Neural crest cell (in vitro differentiated cells): ENCODE data around the gene LPP. TPM values are rescaled to one million over a fixed set of nuclear protein-coding genes. Genes with fewer than 3 reads are reported as not detected.

Experiments
- DNase-seq: peaks from one replicate; pipeline ENCODE4 v3.0.0; 2021; ENCODE audit warnings: low read depth, mixed read lengths, low spot score
- H3K27ac Mint-ChIP-seq: one replicate; pipeline ENCODE4 v1.8.0; 2021; ENCODE audit warnings: mild to moderate bottlenecking, mixed read lengths; ENCODE audit not compliant: unreplicated experiment
- H3K27me3 Mint-ChIP-seq: 2 replicates; pipeline ENCODE4 v1.8.0; 2021; ENCODE audit warnings: low read depth, mild to moderate bottlenecking, mixed read lengths
- H3K36me3 Mint-ChIP-seq: 2 replicates; pipeline ENCODE4 v1.8.0; 2021; ENCODE audit warnings: low read depth, mild to moderate bottlenecking, mixed read lengths
- H3K4me1 Mint-ChIP-seq: 2 replicates; pipeline ENCODE4 v1.8.0; 2021; ENCODE audit warnings: mixed read lengths
- H3K4me3 Mint-ChIP-seq: one replicate; pipeline ENCODE4 v1.8.0; 2021; ENCODE audit warnings: mild to moderate bottlenecking, mixed read lengths
- H3K9me3 Mint-ChIP-seq: 2 replicates; pipeline ENCODE4 v1.8.0; 2021; ENCODE audit warnings: mixed read lengths
- long read RNA-seq: library from polyadenylated mRNA; unstranded; transcript quantifications from one replicate; pipeline ENCODE4 v2.0.0, GENCODE V29; 2020
- total RNA-seq: library from RNA; stranded (reverse); gene quantifications from 2 replicates; pipeline ENCODE4 v1.2.1, GENCODE V29; 2021
- TF ChIP-seq, protein P1 (sequence below): fragments of 200-600 bp; sonication (generic); conservative IDR thresholded peaks from 2 replicates; pipeline ENCODE4 v1.5.0; 2021; ENCODE audit warnings: antibody characterized with exemption, mild to moderate bottlenecking

LPP gene, protein sequence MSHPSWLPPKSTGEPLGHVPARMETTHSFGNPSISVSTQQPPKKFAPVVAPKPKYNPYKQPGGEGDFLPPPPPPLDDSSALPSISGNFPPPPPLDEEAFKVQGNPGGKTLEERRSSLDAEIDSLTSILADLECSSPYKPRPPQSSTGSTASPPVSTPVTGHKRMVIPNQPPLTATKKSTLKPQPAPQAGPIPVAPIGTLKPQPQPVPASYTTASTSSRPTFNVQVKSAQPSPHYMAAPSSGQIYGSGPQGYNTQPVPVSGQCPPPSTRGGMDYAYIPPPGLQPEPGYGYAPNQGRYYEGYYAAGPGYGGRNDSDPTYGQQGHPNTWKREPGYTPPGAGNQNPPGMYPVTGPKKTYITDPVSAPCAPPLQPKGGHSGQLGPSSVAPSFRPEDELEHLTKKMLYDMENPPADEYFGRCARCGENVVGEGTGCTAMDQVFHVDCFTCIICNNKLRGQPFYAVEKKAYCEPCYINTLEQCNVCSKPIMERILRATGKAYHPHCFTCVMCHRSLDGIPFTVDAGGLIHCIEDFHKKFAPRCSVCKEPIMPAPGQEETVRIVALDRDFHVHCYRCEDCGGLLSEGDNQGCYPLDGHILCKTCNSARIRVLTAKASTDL
- 38.7 and 42.1 TPM in 2 replicates for total RNA-seq
- long read RNA-seq, partial matches to known transcripts: 5 of 14 reads
- long read RNA-seq, other reads (novel, unspliced or antisense): 9 of 14 reads

DNA sequence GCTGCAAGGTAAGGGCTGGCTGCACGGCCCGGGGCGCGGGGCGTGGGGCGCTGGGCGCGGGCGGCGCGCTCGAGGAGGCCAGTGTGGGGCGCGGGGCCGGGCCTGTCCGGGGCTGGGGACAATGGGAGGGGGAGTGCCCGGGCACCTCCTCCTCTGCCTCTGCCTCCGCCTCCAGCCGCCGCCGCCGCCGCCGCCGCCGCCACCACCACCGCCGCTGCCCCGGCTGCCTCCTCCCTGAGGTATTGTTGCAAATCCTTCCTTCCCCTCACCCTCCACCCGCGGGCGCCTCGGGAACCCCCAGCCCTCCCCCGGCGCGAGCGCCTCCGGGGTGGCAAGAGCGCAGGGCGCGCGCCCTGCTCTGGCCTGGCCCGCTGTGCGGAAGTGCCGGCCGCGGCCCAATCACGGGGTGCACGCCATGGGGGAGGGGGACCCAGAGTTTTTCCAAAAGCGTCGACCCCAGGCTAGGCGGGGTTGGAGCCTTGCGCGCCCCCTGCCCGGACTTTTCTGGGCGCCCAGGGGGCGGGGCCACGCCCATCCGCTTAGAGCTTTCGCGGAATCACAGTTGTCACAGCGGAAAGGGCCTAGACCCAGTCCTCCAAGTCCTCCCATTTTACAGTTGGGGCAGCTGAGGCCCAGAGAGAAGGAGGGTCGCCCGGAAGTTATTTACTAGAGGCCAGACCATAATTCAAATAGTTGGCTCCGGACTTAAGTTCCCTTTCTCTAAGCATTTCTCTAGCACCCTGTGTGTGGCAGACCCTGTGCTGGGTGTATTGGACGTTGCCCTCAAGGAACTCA lies at the start of gene LPP:
Gene LPP, plus strand, starts transcription at position 144 of the 795 bp plus-strand sequence. CDS start 251,964 bp downstream, outside the sequence.
- Mint-ChIP-seq H3K4me3 (peak within 1 kb of the TSS; percentile 97), H3K27ac (peak within 1 kb of the TSS; percentile 99), H3K9me3 (no peaks in the 10 kb centered on the region), H3K27me3 (peaks cover 5% of the 10 kb centered on the region), H3K36me3 (no peaks in the 10 kb centered on the region), H3K4me1 (peaks cover 54% of the 10 kb centered on the region)
- no peak for DNase-seq
- TF ChIP-seq, protein P1, sequence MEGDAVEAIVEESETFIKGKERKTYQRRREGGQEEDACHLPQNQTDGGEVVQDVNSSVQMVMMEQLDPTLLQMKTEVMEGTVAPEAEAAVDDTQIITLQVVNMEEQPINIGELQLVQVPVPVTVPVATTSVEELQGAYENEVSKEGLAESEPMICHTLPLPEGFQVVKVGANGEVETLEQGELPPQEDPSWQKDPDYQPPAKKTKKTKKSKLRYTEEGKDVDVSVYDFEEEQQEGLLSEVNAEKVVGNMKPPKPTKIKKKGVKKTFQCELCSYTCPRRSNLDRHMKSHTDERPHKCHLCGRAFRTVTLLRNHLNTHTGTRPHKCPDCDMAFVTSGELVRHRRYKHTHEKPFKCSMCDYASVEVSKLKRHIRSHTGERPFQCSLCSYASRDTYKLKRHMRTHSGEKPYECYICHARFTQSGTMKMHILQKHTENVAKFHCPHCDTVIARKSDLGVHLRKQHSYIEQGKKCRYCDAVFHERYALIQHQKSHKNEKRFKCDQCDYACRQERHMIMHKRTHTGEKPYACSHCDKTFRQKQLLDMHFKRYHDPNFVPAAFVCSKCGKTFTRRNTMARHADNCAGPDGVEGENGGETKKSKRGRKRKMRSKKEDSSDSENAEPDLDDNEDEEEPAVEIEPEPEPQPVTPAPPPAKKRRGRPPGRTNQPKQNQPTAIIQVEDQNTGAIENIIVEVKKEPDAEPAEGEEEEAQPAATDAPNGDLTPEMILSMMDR: peak; percentile 29

DNA sequence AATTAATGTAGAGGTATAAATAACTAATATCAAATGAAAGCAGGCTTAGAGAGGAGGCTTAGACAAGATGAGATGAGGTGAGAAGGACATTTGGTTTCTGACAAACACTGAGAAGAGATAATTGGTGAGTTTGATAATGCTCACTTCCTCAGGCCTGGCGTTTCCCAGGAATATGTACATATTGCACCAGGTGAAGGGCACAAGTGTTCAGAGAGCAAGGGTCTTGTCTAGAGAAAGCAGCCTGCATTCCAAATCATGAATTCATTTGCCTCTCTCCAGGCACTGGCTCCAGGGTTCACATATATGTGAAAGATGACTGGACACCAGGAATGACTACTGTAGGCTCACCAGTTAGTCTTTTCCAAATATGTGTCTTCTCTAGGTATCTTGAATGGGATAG lies 48.0 kb upstream of the LPP start:
- TF ChIP-seq, protein P1: no peak

DNA sequence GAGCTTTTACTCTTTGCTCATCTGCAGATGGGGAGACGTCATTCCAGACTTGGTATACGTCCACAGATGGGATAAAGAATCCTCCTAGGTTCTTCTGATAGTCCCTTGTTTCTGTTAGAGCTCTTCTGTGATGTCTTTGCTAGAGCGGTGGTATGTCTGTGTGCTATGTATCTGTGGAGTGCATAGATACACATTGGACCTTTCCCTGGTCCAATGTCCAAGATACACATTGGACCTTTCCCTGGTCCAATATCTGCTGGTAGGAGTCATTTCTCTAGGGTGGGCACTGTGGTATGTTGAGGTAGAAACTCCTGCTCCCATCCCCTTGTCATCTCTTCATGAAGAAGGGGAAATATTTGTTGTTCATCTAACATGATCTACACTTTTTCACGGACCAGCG lies 47.5 kb upstream of the LPP start:
- Mint-ChIP-seq H3K9me3 (peaks cover 5% of the 10 kb centered on the region), H3K27ac (no peak overlapping the region), H3K4me1 (peaks cover 21% of the 10 kb centered on the region), H3K27me3 (no peaks in the 10 kb centered on the region), H3K36me3 (no peaks in the 10 kb centered on the region), H3K4me3 (no peak overlapping the region)
- no peak for DNase-seq
- TF ChIP-seq, protein P1: no peak

More for the DNA sequence above, 48.0 kb upstream of the LPP start:
- Mint-ChIP-seq H3K36me3 (no peaks in the 10 kb centered on the region), H3K27me3 (no peaks in the 10 kb centered on the region), H3K4me3 (no peak overlapping the region), H3K9me3 (peaks cover 7% of the 10 kb centered on the region), H3K4me1 (peaks cover 21% of the 10 kb centered on the region), H3K27ac (no peak overlapping the region)
- DNase-seq: no peak

DNA sequence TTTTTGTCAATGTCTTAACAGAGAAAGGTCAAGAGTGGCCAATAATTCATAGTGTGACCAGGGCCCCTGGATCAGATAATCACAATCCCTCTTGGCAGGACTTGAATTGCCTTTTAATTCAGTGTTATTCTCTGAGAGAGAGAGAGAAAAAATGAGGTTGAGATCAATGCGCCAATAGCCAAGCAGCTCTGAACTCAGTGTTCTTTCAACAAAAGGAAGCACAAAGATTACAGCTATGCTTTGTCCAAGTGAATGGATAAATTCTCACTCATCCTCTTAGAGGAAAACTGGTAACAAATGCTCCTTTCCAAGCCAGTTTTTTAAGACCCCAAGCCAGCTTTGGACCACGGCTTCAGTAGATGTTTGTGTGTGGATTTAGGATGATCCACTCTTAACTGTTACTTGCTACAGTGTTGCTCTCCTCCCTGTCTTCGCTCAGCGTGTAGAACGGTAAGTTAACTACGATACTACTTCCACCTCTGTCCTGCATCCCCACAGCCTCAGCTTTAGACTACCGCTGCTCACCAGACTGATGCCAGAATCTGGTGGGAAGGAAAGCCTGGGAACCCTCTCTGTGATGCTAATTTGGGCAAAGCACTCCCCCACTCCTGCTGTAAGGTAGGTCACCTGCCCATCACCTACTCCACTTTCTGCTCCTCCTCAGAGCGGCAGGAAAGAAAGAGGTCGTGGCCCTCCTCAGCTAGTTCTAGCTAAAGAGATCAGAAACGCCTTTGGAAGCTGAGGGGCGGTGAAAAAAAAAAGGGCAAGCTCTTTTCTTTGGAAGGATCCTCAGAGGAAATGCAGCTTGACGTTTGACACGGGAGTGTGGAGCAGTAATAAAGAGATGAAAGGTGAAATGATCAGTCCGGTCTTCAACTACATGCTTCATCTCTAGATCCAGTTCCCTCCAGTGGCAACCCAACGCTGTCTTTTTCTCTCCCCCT lies 46.8 kb upstream of the LPP start:
- no peak for DNase-seq
- Mint-ChIP-seq H3K4me3 (no peak overlapping the region), H3K27me3 (no peaks in the 10 kb centered on the region), H3K27ac (peak overlapping the region; percentile 16), H3K9me3 (peaks cover 2% of the 10 kb centered on the region), H3K4me1 (peaks cover 21% of the 10 kb centered on the region), H3K36me3 (no peaks in the 10 kb centered on the region)
- TF ChIP-seq, protein P1: no peak
